DND-41 (cell line): ENCODE data around the gene OSBPL5.

Experiments used
- EZH2 ChIP-seq: IDR thresholded peaks from 3 replicates; pipeline ENCODE4 v1.6.1; 2012; ENCODE audit warnings: borderline replicate concordance, low read depth, mild to moderate bottlenecking, moderate library complexity, low read length, inconsistent platforms; ENCODE audit not compliant: severe bottlenecking
- TF ChIP-seq, protein P1 (sequence below): IDR thresholded peaks from 2 replicates; pipeline ENCODE4 v1.5.1; 2012; ENCODE audit warnings: borderline replicate concordance, low read length, moderate library complexity, mild to moderate bottlenecking; ENCODE audit not compliant: poor library complexity, severe bottlenecking; ENCODE audit errors: extremely low read depth

GRCh38 chr11:3111919-3112690, 53.0 kb downstream of the OSBPL5 start:
- TF ChIP-seq, protein P1, sequence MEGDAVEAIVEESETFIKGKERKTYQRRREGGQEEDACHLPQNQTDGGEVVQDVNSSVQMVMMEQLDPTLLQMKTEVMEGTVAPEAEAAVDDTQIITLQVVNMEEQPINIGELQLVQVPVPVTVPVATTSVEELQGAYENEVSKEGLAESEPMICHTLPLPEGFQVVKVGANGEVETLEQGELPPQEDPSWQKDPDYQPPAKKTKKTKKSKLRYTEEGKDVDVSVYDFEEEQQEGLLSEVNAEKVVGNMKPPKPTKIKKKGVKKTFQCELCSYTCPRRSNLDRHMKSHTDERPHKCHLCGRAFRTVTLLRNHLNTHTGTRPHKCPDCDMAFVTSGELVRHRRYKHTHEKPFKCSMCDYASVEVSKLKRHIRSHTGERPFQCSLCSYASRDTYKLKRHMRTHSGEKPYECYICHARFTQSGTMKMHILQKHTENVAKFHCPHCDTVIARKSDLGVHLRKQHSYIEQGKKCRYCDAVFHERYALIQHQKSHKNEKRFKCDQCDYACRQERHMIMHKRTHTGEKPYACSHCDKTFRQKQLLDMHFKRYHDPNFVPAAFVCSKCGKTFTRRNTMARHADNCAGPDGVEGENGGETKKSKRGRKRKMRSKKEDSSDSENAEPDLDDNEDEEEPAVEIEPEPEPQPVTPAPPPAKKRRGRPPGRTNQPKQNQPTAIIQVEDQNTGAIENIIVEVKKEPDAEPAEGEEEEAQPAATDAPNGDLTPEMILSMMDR = no peak
- TF ChIP-seq EZH2 = no peak
